NCI-H345 (cell line): ENCODE data around the gene ERCC2.

Source experiments
- DNase-seq: peaks from one replicate; lab custom pipeline; 2025; lab: John Stamatoyannopoulos, UW

Gene ERCC2

GRCh38 chr19:45401815-45402214, 31.4 kb upstream of the ERCC2 start:
- DNase-seq, result no peak

GRCh38 chr19:45400192-45400591, 29.8 kb upstream of the ERCC2 start:
- peak; percentile 16 for DNase-seq

GRCh38 chr19:45395821-45396617, 25.6 kb upstream of the ERCC2 start:
- DNase-seq, result no peak

GRCh38 chr19:45391871-45392665, 21.7 kb upstream of the ERCC2 start:
- DNase-seq, result no peak

GRCh38 chr19:45391346-45391745, 21.0 kb upstream of the ERCC2 start:
- DNase-seq, result no peak

DNA sequence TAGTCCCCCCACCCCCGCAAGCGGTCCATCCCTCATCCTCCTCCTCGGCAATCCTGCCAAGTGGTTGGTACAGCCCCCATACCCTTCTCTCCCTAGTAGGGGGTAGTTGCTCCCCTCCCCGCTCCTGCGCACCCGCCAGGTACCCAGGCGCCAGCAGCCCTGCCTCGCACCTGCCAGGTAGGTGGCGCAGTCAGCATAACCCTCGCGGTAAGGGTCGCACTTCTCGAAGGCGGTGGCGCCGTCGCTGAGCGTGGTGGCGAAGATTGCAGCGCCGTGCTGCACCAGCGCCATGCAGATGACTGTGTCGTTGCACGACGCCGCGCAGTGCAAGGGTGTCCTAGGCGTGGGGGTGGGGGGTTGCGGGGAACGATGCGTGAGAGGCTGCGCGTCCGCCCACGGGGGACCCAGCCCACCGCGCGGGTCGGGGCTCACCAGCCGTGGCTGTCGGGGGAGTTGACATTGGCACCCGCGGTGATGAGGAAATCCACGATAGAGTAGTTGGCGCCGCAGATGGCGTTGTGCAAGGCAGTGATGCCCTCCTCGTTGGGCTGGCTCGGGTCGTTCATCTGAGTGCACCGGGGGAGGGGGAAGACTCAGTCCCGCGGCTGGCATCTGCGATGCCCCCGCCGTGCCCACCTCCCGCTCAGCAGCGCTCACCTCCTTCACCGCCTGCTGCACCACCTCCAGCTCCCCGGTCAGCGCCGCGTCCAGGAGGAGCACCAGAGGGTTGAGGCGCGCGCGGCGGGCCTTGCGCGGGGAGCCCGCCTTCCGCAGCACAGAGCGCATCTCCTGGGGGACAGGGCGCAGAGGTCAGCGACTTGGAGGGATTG, 15.2 kb upstream of the ERCC2 start:
- no peak for DNase-seq

- no peak for DNase-seq
Observed at GRCh38 chr19:45382426-45382825, 12.1 kb upstream of the ERCC2 start.

DNA sequence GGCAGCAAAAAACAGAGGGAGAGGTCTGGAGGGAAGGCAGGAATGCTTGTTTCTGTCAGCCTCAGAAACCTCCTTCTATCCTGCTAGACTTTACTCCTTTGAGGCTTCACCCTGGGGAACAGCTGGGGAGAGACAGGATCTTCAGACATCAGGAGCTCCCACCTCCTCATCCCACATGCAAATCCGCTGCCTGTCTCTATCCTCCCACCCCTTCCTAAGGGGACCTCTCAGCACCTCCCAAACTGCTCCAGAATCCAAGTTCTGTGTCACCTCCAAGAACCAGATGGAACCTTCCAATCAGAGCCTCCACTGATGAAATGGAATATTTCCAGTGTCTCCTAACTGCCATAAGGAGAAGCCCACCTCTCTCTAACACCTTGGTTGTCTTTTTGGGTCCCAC, 9.7 kb upstream of the ERCC2 start:
- no peak for DNase-seq

GRCh38 chr19:45376045-45376724, 5.8 kb upstream of the ERCC2 start:
- no peak for DNase-seq

DNA sequence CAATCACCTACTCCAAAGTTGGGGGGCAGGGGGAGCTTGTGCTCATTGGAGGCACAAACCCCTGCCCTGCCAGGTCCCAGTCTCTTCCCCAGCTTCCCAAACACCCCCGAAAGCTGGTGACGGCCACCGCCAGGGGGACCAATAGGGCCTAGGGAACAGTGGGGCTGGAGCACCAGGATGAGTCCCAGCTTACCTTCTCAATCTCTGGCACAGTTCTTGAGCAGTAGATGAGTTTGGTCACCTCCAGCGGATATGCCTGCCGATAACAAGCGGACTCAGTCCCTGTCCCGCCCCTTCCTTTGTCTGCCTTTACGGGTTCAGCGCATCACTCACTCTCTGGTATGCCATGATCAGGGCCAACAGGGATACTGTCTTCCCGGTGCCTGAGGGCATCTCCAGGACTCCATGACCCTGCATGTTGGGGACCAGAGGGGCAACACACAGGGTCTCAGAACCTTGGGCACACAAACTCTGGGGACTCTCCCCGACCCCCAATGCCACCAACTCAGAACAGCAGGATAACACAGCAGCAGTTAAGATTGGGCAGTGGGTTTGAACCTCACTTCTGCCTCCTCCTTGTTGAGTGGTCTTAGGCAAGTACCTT, 1.5 kb downstream of the ERCC2 start:
- DNase-seq, result no peak

DNA sequence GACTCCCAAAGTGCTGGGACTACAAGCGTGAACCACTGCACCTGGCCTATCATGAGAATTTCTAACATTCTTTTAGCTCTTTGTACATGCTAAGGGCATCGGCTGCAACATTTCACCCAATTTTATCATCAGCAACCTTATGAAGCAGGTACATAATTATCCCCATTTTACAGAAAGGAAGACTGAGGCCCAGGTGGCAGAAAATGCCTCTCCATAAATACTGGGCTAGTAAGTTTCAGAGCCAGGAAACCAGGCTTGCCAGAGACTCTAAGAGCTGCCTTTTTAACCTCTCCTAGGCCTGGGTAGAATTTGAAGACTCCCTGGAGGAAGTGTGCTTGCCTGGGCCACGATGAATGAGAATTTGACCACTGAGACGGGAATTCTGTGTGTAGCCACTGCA, 2.2 kb downstream of the ERCC2 start:
- DNase-seq, result no peak

- DNase-seq, result no peak
Observed at GRCh38 chr19:45364696-45365095, 5.7 kb downstream of the ERCC2 start.

GRCh38 chr19:45363861-45364459, 6.4 kb downstream of the ERCC2 start:
- no peak for DNase-seq

DNA sequence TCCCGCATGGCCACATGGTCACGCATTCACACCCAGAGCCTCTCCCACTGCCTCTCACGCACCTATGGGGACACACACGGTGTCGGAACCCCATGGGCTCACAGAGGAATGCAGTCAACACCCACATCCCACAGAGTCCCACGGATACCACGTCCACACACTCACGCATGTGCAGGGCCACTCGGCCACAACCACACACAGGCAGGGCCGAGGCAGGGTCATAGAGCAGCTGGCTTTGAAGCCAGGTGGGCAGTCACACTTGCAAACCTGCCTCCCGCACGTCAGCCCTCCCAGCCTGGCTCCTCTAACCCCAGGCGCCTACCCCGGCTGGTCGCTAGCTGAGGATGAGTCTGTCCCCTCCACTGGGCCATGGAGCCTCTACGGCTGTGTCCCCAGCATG, 8.1 kb downstream of the ERCC2 start:
- DNase-seq, result no peak

GRCh38 chr19:45361608-45362007, 8.8 kb downstream of the ERCC2 start:
- no peak for DNase-seq

GRCh38 chr19:45358213-45358792, 12.1 kb downstream of the ERCC2 start:
- DNase-seq, result no peak

GRCh38 chr19:45357445-45357783, 13.0 kb downstream of the ERCC2 start:
- no peak for DNase-seq

GRCh38 chr19:45356760-45357444, 13.5 kb downstream of the ERCC2 start:
- no peak for DNase-seq

DNA sequence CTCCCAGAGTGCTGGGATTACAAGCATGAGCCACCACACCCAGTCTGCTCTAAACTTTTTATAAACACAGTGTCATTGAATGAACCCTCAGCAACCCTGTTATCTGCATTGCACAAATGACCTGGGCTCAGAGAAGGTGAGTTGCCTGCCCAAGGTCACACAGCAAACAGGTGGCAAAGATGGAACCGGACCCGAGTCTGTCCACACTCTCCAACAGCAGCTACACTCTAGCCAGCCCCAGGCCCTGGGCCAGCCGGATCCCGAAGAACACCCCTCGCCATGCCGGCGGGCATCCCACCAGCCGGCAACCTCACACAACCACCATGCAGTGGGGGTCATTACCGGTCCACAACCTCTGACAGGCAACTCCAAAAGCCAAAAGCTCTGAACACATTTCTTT, 14.5 kb downstream of the ERCC2 start:
- no peak for DNase-seq

DNA sequence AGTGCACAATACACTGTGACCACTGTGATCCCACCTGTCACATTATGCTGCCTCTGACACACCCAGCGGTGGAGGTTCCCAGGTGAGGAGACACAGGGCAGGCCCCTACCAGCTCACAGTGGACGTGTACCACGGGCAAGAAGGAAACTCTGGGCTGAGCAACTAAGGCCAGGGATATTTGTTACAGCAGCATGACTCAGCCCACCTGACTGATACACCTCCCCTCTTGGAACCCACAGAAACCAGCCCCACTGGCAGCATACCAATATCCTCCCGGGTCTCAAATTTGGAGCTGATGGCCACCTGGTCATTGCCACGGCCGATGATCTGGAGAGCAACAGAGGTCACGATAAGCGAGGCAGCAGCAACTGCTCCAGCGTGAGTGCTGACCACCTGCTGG, 15.0 kb downstream of the ERCC2 start:
- no peak for DNase-seq
